Measurements from ENCODE around the gene COPS7A. TPM values are rescaled to one million over a fixed set of nuclear protein-coding genes. Genes with fewer than 3 reads are reported as not detected.

The COPS7A gene
- total and polyA plus RNA-seq, 2 experiments from 2014 or later = 37.7 to 51.9 TPM

GRCh38 chr12:6770600-6770999 is 46.8 kb downstream of the COPS7A start:
- DNase-seq (ENCODE audit: low spot score) = no peak
- Histone ChIP-seq H3F3A (replicated peaks; ENCODE audit: low read depth) (peaks cover 43% of the 10 kb centered on the region), H2AFZ (no peak overlapping the region), H3K27ac (ENCODE audit: low read depth) (0 out of 2 replicates have a peak overlapping the region, but pooled peaks have one; percentile 45), H3K36me3 (ENCODE audit: insufficient read depth) (no peaks in the 10 kb centered on the region), H3K4me1 (ENCODE audit: insufficient read depth) (peaks cover 43% of the 10 kb centered on the region), H3K27me3 (ENCODE audit: insufficient read depth) (peaks cover 54% of the 10 kb centered on the region), H3K9me2 (ENCODE audit: insufficient read depth) (no peaks in the 10 kb centered on the region), H3K4me2 (no peak overlapping the region; the same call in 1 of the 2 replicates), H3K79me2 (replicated peaks; ENCODE audit: insufficient read depth) (peaks cover 20% of the 10 kb centered on the region), H3K4me3 (no peak overlapping the region; the same call in 1 of the 2 replicates), H4K20me1 (replicated peaks; ENCODE audit: insufficient read depth) (peaks cover 20% of the 10 kb centered on the region)
- H3K27ac Mint-ChIP-seq = no peak overlapping the region
- H3K9me3 Mint-ChIP-seq = no peaks in the 10 kb centered on the region; the same call in 2 of the 3 replicates
- peaks cover 22% of the 10 kb centered on the region for H3K36me3 Mint-ChIP-seq (ENCODE audit: low read depth)
- TF ChIP-seq ZNF331 (CRISPR knock-in tag; IDR thresholded peaks at IDR 0.05; ENCODE audit: low read depth) = no peak
- TF ChIP-seq EZH2phosphoT487 (IDR thresholded peaks at IDR 0.05; ENCODE audit: unreplicated experiment) = no peak
- TF ChIP-seq REST (IDR thresholded peaks at IDR 0.05; ENCODE audit: unreplicated experiment) = no peak
- TF ChIP-seq JUNB (IDR thresholded peaks at IDR 0.05; ENCODE audit: unreplicated experiment) = no peak
- no peak; the same call in 1 of the 2 replicates for TF ChIP-seq POLR2AphosphoS5 (IDR thresholded peaks at IDR 0.05; ENCODE audit: low read depth)
- TF ChIP-seq EZH2 (IDR thresholded peaks at IDR 0.05; ENCODE audit: low read depth, unreplicated experiment) = no peak
- TF ChIP-seq ZNF114 (CRISPR knock-in tag; IDR thresholded peaks at IDR 0.05) = no peak
- TF ChIP-seq CTCF (conservative IDR thresholded peaks at IDR 0.05; ENCODE audit: low read depth in 2 of 2) = no peak
- TF ChIP-seq CREB1 (CRISPR knock-in tag; IDR thresholded peaks at IDR 0.05; ENCODE audit: low read depth) = no peak
- TF ChIP-seq ETS1 (IDR thresholded peaks at IDR 0.05) = no peak
- no peak for TF ChIP-seq NANOG (IDR thresholded peaks at IDR 0.05; ENCODE audit: borderline replicate concordance)
- TF ChIP-seq ZNF462 (CRISPR knock-in tag; IDR thresholded peaks at IDR 0.05) = no peak
- TF ChIP-seq STAT1 (IDR thresholded peaks at IDR 0.05; ENCODE audit: unreplicated experiment) = no peak
- H3K4me3 Mint-ChIP-seq = no peak overlapping the region; the same call in 2 of the 3 replicates
- peaks cover 61% of the 10 kb centered on the region for H3K4me1 Mint-ChIP-seq
- ATAC-seq = no peak
- H3K27me3 Mint-ChIP-seq (ENCODE audit: insufficient read depth, low read depth, poor library complexity) = peaks cover 46% of the 10 kb centered on the region
